ENCODE measurements around the gene RPS6KA2. TPM values are rescaled to one million over a fixed set of nuclear protein-coding genes. Genes with fewer than 3 reads are reported as not detected.

The RPS6KA2 gene
- total RNA-seq, 1 experiment from 2014 or later: 12.3 TPM

DNA sequence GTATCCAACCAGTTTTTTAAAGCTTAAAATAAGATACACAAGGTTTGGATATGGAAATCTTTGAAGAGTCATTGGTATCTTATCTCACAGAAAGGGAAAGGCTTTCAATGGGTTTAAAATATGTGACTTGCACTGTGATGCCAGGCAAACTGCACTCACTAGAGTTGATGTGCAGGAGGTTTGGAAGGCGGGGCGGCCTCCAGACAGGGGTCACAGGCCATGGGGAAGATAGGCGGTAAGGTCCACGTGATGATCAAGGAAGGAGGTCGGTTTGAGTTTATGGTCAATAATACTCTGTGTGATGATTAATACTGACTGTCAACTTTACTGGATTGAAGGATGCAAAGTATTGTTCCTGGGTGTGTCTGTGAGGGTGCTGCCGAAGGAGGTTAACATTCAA is 31.1 kb downstream of the RPS6KA2 start:
- no peak overlapping the region for H3K9ac ChIP-seq (ENCODE audit: extremely low read depth, insufficient read length, low read length)
- no peak overlapping the region for H3K18ac ChIP-seq (ENCODE audit: insufficient read length, low read depth, low read length)
- no peak for DNase-seq
- no peak overlapping the region for H2BK15ac ChIP-seq (ENCODE audit: low read depth, low read length)
- H3K4me2 ChIP-seq (ENCODE audit: insufficient read depth, insufficient read length, low read length): no peak overlapping the region
- H3K79me2 ChIP-seq (ENCODE audit: insufficient read depth, low read length): 0 out of 2 replicates have a peak, but pooled peaks cover 2% of the 10 kb centered on the region
- Mint-ChIP-seq H3K9me3 (no peaks in the 10 kb centered on the region; a peak in 1 of 5 replicates), H3K4me3 (no peak overlapping the region), H3K36me3 (ENCODE audit: insufficient read depth in 1 of 3, low read depth in 3 of 3) (peaks cover 0 to 8% (median 2%) of the 10 kb centered on the region in 3 experiments; a peak in 3 of 7 replicates), H3K27me3 (ENCODE audit: low read depth) (peaks cover 1% of the 10 kb centered on the region; the same call in 1 of the 2 replicates), H3K4me1 (peaks cover 19% of the 10 kb centered on the region in 2 experiments), H3K27ac (no peak overlapping the region)
- H4K91ac ChIP-seq (ENCODE audit: insufficient read length, low read depth, low read length): no peak overlapping the region
- no peaks in the 10 kb centered on the region for H3K23me2 ChIP-seq (ENCODE audit: insufficient read length, low read depth, low read length, poor library complexity, severe bottlenecking)
- peaks cover 3% of the 10 kb centered on the region; the same call in 1 of the 2 replicates for H3K4me1 ChIP-seq (ENCODE audit: insufficient read depth, low read length)
- no peak overlapping the region for H3T11ph ChIP-seq (ENCODE audit: low read length)
- H2BK20ac ChIP-seq (ENCODE audit: low read depth, low read length, poor library complexity, severe bottlenecking): no peak overlapping the region
- H3K56ac ChIP-seq (ENCODE audit: insufficient read length, low read depth, low read length): no peak overlapping the region
- H3K27me3 ChIP-seq (ENCODE audit: insufficient read depth, low read length): no peaks in the 10 kb centered on the region
- no peak overlapping the region for H2AK5ac ChIP-seq (ENCODE audit: insufficient read length, low read length)
- TF ChIP-seq, protein P1, sequence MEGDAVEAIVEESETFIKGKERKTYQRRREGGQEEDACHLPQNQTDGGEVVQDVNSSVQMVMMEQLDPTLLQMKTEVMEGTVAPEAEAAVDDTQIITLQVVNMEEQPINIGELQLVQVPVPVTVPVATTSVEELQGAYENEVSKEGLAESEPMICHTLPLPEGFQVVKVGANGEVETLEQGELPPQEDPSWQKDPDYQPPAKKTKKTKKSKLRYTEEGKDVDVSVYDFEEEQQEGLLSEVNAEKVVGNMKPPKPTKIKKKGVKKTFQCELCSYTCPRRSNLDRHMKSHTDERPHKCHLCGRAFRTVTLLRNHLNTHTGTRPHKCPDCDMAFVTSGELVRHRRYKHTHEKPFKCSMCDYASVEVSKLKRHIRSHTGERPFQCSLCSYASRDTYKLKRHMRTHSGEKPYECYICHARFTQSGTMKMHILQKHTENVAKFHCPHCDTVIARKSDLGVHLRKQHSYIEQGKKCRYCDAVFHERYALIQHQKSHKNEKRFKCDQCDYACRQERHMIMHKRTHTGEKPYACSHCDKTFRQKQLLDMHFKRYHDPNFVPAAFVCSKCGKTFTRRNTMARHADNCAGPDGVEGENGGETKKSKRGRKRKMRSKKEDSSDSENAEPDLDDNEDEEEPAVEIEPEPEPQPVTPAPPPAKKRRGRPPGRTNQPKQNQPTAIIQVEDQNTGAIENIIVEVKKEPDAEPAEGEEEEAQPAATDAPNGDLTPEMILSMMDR (conservative IDR thresholded peaks at IDR 0.05): no peak
- H2AFZ ChIP-seq (ENCODE audit: low read length): no peak overlapping the region
- H3K4ac ChIP-seq (ENCODE audit: low read depth, low read length): no peak overlapping the region
- H3K9me3 ChIP-seq (ENCODE audit: control insufficient read depth, low read depth, low read length): no peaks in the 10 kb centered on the region
- no CpG with 5 or more reads among the region's 6 CpGs for WGBS (ENCODE audit: extremely low coverage, insufficient read length, low lambda C conversion rate)
- no peak overlapping the region for H2BK12ac ChIP-seq (ENCODE audit: insufficient read length, low read depth, low read length)
- no peaks in the 10 kb centered on the region for H4K20me1 ChIP-seq (ENCODE audit: control insufficient read depth, insufficient read depth, insufficient read length)
- H3K27ac ChIP-seq (ENCODE audit: insufficient read length, low read depth, low read length): no peak overlapping the region
- no peak overlapping the region for H4K8ac ChIP-seq (replicated peaks; ENCODE audit: insufficient read length, low read depth, low read length)
- no peak overlapping the region for H2BK5ac ChIP-seq (ENCODE audit: insufficient read length, low read length)
- no peak overlapping the region for H3K23ac ChIP-seq (ENCODE audit: insufficient read length, low read depth, low read length)
- no peak overlapping the region for H2BK120ac ChIP-seq (ENCODE audit: low read depth, low read length, poor library complexity, severe bottlenecking)
- peaks cover 5% of the 10 kb centered on the region for H3K79me1 ChIP-seq (ENCODE audit: insufficient read depth, low read depth, low read length, poor library complexity, severe bottlenecking)
- no peak overlapping the region for H3K14ac ChIP-seq (ENCODE audit: insufficient read depth, low read length)
- no peak overlapping the region for H4K5ac ChIP-seq (ENCODE audit: insufficient read length, low read depth, low read length)
